Thyroid gland (tissue), 4 donors: ENCODE measurements around the gene IL17RC.

Experiments used
- CTCF ChIP-seq, 6 experiments: fragments of 200-600 bp in 3 of 6; fragments of 450-650 bp in 3 of 6; sonication (generic) in 3 of 6; IDR thresholded peaks; one replicate each; pipeline ENCODE4 v1.5.1; 2016 to 2019; ENCODE audit warnings: antibody characterized with exemption in 6 of 6, mild to moderate bottlenecking in 2 of 6, inconsistent platforms in 1 of 6, moderate library complexity in 1 of 6
- POLR2A ChIP-seq, 2 donors: fragments of 450-650 bp; IDR thresholded peaks; one replicate each; pipeline ENCODE4 v1.6.1; 2017; ENCODE audit warnings: antibody characterized with exemption in 2 of 2, mild to moderate bottlenecking in 2 of 2, moderate library complexity in 1 of 2

GRCh38 chr3:9915254-9916141 lies 1.4 kb upstream of the IL17RC start:
- peak in 3 of 6 experiments; percentile 14 to 44 (median 20) for TF ChIP-seq CTCF (IDR thresholded peaks at IDR 0.05)
- TF ChIP-seq POLR2A (IDR thresholded peaks at IDR 0.05): peak in 1 of 2 donors; percentile 39
